Renal cortex interstitium (tissue), 11 donors: ENCODE data around the gene AQP5. TPM values are rescaled to one million over a fixed set of nuclear protein-coding genes. Genes with fewer than 3 reads are reported as not detected.

Experiments used
- DNase-seq, 11 donors: peaks; one replicate each; pipeline ENCODE4 v3.0.0-alpha.2; 2013; ENCODE audit warnings: low read depth in 9 of 11, low spot score in 4 of 11; ENCODE audit errors: extremely low read depth in 1 of 11
- polyA plus RNA-seq, 3 donors: library from polyadenylated mRNA; unstranded; fragments of 120-200 nt; gene quantifications; one replicate each; pipeline ENCODE4 v1.2.1, GENCODE V29; 2013; ENCODE audit not compliant: insufficient read length in 3 of 3

The AQP5 gene
- polyA plus RNA-seq, 3 donors, result 1.2 to 3.6 (median 1.7) TPM

DNA sequence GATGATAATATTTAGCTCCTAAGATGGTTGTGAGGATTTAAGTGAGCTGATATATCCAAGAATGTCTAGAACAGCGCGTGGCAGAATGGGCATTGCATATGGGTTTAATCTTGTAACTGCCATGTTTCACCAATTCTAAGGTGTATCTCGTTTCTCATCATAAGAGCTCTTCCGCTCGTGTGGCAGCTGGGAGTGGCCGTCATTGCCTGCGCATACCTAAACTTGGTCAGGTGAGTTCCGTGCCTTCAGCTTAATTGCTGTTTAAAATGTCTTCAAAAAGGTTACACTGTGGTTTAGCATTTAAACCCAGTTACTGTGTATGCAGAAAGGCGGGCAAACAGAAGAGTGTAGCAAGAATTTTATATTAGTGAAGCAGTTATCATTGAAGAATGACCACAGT, 15.6 kb upstream of the AQP5 start:
- no peak for DNase-seq

DNA sequence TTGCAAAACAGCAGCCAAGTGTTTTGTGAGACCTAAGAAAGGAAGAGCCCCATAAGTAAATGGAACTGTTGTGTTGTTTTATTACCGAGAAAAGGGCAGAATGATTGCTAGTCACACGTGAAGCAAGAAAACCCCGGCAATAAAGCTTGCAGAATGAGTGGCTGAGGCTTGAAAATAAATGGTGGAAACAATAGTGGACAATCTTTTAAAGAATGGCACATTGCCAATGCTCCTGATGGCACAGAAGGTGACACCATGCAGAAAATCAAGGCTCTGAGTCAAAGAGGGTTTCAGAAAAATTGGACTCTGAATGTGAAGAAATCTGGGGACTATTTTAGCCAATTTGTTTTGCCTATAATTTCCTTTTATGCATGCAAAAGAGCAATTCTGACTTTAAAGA, 15.2 kb upstream of the AQP5 start:
- no peak for DNase-seq

DNA sequence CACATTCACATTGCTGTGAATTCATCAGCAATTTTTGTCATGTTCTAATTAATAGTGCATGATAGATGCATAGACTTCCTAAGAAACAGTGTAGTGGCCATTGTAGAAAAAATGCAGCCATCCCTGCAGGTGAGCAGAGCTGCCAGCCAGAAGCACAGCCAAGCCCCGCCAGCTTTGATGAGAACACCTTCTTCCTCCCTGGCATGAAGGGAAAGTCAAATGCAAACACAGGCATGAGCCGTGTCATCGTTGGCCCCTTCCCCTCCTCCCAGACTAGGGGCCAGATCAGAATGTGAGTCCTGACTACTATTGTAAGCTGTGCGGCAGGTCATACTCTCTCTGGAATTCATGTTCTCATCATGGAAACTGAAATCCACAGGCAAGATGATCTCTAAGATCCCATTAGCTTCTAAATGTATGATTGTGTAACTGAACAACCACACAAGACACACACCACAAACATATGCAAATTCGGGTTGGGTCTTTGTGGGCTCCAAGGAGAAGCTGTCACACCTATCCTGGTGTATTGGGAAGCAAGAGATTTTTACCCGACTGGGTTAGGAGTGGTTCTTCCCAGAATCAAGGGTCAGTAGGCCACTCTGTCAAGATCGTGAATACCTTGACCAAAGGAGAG, 14.0 kb upstream of the AQP5 start:
- DNase-seq, result no peak

DNA sequence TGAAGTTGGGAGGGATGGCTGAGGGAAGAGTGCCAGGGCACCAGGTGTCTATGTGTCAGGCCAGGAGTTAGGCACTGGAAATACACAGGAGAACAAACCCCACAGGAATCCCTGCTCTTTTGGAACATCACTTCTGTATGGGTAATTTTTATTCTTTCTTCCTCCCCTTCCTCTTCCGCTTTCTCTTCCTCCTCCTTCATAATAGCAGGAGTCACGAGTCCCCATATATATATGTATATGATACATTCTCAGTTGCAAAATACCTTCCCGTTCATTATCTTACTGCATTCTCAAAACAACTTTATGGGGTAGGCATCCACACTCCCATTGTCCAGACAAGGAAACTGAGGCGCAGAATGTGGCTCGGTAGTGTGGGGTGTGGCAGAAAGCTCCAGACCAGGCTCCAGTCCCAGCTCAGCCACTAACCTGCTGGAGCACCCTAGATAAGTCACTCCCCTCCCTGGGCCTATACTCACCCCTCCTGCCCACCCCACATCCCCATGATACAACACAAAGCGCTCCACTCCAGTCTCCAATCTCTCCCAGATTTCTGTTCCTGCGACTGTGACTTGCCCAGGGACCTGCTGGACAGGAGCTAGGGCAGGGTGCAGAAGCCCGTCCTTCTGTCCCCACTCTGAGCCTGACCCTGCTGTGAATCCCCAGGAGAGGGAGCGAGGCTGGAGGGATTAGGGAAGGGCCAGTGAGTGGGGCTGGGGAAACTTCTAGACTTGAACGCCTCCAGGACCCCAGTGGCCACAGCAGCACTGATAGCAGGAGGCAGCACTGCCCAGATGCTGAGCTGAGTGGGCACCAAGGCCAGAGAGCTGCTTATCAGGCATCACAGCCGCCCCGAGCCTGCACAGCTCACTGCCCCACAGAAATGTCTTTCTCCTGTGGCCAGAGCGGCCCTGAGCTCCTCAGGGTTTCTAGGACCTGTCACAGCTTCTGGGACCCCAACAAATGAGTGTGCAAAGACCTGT, 12.5 kb upstream of the AQP5 start:
- no peak for DNase-seq

DNA sequence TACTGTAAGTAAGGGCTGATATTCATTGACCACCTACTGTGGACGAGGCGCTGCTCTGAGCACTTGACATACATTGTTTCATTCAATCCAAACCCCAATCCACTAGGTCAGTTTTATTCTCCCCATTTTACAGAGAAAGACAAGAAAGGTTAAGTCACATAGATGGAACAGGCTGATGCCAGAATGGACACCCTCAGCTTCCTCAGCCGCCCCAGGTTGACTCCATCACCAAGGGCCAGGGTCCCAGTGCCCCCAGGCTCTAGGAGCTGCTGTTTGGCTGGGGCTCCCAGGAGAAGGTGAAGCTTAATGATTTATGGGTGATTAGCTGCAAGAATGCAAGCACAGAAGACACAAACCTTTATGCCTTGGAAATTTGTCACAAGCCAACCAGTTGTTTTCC, 11.8 kb upstream of the AQP5 start:
- DNase-seq, result no peak

DNA sequence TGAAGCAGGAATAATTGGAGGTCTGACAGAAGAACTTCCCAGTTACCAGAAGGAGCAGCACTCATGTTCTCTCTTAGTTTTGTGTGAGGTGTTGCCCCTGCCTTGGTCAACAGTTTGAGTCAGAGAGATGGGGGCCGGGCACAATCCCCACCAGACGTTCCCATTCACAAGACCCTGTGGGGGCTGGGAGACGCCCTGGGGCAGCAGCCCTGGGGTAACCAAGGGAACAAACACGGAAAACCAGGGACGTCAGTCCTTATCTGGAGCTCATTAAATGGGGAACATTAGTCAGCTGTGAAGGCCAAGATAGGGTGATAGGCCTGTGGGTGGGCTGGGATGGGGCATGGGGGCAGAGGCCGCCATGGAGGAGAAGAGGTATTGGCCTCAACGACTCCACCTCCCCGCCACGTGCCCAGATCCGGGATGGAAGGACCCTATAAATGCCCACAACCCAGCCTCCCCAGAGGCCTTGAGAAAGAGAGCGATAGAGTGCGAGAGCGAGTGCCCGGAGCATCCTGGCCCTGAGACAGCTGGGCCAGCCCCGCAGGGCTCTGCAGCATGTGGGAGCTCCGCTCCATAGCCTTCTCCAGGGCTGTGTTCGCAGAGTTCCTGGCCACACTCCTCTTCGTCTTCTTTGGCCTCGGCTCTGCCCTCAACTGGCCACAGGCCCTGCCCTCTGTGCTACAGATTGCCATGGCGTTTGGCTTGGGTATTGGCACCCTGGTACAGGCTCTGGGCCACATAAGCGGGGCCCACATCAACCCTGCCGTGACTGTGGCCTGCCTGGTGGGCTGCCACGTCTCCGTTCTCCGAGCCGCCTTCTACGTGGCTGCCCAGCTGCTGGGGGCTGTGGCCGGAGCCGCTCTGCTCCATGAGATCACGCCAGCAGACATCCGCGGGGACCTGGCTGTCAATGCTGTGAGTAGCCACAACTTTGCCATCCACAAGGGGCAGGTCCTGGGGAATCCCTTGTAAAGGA, 11.1 kb upstream of the AQP5 start, which contains the start of gene AQP2:
Gene AQP2 (plus strand): TSS at position 465 of the 979 bp plus-strand sequence. CDS start 94 bp downstream, at position 559.
- DNase-seq, result no peak

DNA sequence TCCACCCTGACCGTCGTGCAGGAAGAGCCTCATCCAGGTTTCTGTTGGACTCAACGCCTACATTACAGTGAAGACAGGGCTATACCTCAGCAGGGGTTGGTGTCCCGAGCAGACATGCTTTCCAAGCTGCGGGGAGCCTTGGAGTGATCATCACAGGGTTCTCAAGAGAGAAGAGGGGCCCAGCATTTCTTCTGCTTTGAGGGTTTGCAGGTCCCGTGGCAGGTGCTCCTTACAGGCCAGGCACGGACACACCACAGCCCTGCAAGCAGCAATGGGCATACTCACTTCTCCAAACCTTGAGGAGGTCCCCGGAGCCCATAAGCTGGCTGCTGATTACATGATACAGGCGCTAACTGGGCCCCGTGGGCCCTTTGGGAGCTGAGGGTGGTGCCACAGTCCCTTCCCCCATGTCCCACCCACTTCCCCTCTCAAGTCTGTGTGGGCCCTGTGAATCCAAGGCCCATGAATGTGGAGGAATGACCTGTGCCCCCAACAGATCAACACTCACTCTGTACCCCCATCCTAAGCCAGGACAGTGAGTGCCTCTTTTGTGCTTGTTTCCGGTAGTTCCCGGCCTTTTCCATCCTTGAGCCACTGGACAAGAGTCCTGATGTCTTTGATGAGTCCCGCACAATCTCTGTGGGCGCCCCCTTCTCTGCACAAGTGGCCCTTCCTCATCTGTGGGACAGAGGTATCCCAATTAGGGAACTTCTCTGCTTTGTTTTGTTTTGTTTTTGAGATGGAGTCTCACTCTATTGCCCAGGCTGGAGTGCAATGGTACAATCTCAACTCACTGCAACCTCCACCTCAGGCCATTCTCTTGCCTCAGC, 10.0 kb upstream of the AQP5 start:
- no peak for DNase-seq

DNA sequence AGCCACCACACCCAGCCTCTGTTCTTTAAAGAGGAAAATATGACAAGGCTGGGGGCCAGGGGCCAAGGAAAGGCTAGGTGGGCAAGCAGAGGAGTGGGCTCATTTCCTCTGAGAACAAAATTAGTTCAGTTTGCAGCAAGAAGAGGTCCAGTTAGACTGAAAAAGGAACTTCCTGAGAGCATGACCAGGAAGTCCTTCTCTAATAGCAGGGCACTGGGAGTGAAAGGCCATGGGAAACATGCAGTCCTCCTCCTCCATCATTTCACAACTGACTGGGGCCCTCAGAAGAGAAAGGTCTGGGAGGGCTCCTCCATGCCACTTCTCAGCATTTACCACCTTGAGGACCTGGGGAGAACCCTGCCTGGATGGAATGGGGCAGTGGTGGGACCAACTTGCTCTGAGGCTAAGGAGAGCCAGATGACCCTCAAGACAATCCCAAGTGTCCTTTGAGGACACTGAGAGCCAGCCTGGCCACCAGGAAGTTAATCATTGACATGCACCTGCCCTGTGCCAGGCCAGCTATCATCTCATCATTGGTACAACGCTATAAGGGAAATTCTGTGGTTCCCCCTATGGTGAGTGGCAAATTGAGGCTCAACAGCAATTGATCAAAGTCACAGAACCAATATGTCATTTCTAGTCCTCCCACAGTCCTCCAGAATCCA, 9.1 kb upstream of the AQP5 start:
- DNase-seq, result no peak

DNA sequence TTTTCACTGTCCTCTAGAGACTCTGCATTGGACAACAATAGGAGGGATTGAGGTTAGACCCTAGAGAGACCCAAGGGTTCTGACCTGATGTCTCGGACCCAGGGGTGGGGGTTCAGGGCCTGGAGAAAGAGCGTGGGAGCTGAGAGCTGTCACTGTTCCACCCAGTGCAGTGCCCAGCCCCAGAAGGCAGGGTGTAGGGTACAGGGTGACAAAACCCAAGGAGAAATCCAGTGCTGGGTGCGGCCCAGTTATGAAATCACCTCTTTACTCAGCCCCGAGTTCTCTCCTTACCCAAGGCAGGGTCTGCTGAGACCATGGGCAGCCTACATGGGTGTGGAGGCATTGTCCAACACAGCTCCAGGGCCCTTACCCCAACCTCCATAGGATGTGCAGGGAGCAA, 8.5 kb upstream of the AQP5 start:
- DNase-seq, result no peak

DNA sequence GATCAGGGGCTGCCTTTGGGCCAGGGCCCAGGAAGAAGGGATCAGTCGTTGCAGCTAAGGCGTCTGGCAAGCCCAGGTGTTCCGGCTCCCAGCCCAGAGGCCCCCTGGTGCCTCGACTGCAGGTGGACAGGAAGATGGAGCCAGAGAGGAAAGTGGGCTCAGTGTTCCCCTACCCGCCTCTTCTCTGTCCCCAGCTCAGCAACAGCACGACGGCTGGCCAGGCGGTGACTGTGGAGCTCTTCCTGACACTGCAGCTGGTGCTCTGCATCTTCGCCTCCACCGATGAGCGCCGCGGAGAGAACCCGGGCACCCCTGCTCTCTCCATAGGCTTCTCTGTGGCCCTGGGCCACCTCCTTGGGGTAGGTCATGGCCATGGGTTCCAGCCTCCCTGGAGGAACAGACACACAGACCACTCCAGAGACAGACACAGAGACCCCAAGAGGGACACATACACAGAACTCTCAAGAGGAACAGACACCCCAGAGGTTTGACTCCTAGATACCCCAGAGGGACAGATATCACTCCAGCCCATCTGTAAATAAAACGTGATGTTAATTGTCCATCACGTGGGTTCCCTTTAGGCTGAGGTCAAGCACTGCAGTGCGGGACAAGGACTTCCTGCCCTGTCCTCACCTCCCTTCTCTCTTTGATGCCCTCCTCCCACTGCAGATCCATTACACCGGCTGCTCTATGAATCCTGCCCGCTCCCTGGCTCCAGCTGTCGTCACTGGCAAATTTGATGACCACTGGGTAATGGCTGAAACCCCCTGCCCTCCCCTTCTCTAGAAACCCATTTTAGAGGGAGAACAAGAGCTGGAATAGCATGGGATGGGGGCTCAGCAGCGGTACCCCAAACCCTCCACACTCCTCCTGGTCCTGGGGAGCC, 7.5 kb upstream of the AQP5 start:
- DNase-seq, result no peak

DNA sequence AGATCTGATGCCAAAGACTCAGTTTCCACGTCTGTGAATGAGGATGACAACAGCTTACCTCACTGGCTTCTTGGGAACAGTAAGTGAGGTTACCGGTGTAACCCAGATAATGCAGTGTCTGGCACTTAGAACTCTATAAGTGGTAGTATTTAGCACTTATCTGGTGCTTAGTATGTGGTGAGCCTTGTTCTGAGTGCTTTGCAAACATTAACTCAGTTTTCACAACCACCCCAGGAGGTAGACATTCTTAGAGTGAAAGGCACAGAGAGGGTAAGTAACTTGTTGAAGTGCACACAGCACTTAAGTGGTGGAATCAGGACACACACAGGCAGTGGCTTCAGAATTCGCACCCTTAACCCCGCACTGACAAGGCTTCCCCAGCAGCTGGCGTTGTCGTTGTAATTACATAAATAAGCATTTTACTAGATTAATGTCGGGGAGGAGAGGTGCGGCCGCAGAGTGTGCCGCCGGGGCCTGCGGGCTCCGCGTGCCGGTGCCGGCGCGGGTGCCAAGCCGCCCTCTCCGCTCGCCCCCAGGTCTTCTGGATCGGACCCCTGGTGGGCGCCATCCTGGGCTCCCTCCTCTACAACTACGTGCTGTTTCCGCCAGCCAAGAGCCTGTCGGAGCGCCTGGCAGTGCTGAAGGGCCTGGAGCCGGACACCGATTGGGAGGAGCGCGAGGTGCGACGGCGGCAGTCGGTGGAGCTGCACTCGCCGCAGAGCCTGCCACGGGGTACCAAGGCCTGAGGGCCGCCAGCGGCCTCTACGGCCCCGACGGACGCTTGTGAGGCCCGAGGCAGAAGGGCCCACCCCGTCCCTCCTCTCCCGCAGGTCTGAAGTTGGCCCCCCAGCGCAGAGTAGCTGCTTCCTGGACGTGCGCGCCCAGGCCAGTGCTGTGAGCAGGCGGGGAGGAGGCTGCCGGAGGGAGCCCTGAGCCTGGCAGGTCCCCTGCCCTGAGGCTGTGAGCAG, 6.5 kb upstream of the AQP5 start:
- no peak for DNase-seq

DNA sequence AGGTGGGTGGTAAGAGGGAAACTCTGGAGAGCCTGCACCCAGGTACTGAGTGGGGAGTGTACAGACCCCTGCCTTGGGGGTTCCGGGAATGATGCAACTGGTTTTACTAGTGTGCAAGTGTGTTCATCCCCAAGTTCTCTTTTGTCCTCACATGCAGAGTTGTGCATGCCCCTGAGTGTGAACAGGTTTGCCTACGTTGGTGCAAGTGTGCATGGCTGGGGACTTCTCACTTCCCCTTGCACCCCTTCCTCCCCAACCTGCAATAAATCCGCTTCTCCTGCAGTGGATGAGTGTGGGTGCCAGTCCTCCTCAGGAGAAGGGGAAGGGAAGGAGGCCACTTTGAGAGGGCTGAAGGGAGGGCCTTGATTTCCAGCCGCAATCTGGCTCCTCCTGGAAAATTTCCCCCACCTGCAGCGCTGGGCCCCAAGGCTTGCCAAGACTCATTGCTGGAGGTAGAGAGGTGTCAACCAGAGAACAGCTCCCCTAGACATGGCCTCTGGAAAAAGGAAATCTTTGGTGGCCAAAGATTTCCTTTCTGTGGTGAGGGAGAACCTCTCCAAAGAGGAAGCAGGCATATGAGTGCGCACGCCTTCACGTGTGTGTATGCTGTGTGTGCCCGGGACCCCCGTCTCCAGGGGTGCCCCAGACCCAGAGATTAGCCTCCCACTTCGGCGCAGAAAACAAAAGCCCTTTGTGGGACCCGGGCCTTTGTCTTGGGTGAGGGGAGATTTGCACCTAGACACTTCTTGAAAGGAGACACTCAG, 5.6 kb upstream of the AQP5 start:
- DNase-seq, result no peak

DNA sequence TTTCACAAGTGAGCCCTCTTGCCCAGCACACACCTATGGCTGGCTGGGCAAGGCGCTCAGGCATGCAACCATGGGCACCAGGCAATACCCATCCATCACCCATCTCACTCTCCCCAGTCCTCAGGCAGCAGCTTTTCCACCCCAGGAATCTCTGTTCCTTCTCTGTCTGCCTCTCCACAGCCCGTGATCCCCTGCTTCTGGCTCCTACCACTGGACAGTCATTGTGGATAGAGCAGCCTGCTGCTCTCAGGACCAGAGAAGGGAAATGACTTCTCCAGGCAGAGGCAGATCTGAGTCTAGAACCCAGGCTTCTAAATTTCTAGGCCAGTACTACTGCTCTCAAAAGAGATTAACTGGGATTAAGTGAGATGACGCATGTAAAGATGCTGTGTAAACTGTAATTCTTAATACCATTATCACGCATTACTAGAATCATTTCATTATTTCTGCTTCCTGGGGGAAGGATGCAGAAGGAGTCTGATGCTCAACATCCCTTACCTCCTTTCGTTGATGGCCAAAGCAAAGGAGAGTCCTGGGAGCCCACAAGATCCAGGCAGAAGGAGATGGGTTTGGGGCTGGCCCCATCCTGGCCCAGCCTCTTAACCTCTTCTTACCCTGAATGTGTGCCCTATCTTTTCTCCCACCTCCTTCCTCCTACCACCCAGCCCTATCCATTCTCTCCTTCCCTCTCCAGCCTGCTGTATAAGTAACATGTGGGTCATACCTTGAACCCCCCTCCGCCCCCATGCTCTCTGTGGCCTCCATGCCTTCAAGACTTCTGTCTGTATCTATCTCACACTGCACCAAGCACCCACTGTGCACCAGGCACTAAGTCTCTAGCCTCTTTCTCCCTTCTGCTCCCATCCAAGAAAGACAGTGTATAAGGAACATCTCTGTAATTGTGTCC, 4.8 kb upstream of the AQP5 start:
- no peak for DNase-seq

DNA sequence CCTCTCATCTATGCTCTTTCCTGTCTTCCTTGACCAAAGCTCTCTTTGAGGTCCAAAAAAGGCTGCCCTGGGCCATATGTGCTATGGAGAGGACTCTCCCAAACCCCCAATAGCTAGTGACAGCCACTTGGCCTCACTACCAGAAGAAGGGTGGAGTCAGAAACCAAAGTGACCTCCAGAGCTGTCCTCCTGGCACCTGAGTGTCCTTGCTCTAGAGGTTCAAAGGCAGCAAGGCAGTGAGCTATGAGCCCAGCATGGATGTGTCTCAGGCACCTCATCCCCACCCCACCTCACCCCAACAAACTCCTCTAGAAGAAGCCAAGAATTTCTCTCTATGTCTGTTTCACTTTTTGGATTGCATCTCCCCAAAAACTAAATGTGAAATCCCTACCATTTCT, 4.1 kb upstream of the AQP5 start:
- no peak for DNase-seq
